ENCODE results near the gene RXFP4. TPM values are rescaled to one million over a fixed set of nuclear protein-coding genes. Genes with fewer than 3 reads are reported as not detected.

The RXFP4 gene
- total and polyA plus RNA-seq, 10 donors, result 0.06 to 0.88 TPM; not detected in 8

- Histone ChIP-seq H3K27ac (peak overlapping the region; percentile 29 to 81 (median 66)), H3K4me1 (peaks cover 30 to 94% (median 70%) of the 10 kb centered on the region in 6 donors), H3K4me3 (no peak overlapping the region), H3K36me3 (peaks cover 5 to 100% (median 98%) of the 10 kb centered on the region in 6 donors), H3K27me3 (replicated peaks in 1 of 7) (no peaks in the 10 kb centered on the region), H3K9me3 (no peaks in the 10 kb centered on the region)
- 68 to 83% (median 70%) methylated on average over 18 of the region's 18 CpGs for WGBS, 5 donors
- no peak for DNase-seq
- intact Hi-C loops (cut with DNase I; ENCODE audit: low total_unique reads), result no loop called here
- TF ChIP-seq, protein P1, sequence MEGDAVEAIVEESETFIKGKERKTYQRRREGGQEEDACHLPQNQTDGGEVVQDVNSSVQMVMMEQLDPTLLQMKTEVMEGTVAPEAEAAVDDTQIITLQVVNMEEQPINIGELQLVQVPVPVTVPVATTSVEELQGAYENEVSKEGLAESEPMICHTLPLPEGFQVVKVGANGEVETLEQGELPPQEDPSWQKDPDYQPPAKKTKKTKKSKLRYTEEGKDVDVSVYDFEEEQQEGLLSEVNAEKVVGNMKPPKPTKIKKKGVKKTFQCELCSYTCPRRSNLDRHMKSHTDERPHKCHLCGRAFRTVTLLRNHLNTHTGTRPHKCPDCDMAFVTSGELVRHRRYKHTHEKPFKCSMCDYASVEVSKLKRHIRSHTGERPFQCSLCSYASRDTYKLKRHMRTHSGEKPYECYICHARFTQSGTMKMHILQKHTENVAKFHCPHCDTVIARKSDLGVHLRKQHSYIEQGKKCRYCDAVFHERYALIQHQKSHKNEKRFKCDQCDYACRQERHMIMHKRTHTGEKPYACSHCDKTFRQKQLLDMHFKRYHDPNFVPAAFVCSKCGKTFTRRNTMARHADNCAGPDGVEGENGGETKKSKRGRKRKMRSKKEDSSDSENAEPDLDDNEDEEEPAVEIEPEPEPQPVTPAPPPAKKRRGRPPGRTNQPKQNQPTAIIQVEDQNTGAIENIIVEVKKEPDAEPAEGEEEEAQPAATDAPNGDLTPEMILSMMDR (IDR thresholded peaks at IDR 0.05 in 8 of 11, conservative IDR thresholded peaks at IDR 0.05 in 3 of 11), result no peak
- TF ChIP-seq POLR2AphosphoS5 (IDR thresholded peaks at IDR 0.05) (peak in 2 of 3 donors; percentile 54 to 68), POLR2A (IDR thresholded peaks at IDR 0.05) (no peak)
These were observed 21.3 kb downstream of the RXFP4 start for GRCh38 chr1:155962599-155963211.

DNA sequence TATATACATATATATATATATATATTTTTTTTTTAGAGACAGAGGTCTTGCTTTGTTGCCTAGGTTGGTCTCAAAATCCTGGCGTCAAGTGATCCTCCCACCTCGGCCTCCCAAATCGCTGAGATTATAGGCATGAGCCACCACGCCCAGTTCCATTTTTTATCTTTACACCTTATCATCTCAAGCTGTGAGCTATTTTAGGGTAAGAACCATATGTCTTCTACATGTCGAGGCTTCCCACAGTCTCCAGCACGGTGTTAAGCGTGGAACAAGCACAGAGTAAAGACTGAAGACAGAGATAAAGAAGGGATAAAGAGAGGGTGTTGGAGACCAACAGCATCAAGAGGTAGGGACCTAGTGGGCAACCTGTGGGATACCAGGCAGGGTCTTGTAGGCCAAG lies 22.8 kb downstream of the RXFP4 start:
- no peaks in the 10 kb centered on the region for H3K9me3 ChIP-seq
- peaks cover 45 to 97% (median 83%) of the 10 kb centered on the region in 6 donors for H3K4me1 ChIP-seq
- no peaks in the 10 kb centered on the region for H3K27me3 ChIP-seq (replicated peaks in 1 of 7)
- no peak for DNase-seq
- H3K27ac ChIP-seq, result peak overlapping the region in 2 of 8 donors; percentile 99
- TF ChIP-seq POLR2A (IDR thresholded peaks at IDR 0.05) (no peak), POLR2AphosphoS5 (IDR thresholded peaks at IDR 0.05) (peak in 1 of 3 donors; percentile 14)
- TF ChIP-seq, protein P1 (IDR thresholded peaks at IDR 0.05 in 8 of 11, conservative IDR thresholded peaks at IDR 0.05 in 3 of 11), result no peak
- H3K4me3 ChIP-seq, result no peak overlapping the region
- peaks cover 3 to 100% (median 93%) of the 10 kb centered on the region in 6 donors for H3K36me3 ChIP-seq
- intact Hi-C loops (cut with DNase I; ENCODE audit: low total_unique reads), result no loop called here
- 87 to 92% (median 91%) methylated on average over 7 of the region's 7 CpGs for WGBS, 5 donors

DNA sequence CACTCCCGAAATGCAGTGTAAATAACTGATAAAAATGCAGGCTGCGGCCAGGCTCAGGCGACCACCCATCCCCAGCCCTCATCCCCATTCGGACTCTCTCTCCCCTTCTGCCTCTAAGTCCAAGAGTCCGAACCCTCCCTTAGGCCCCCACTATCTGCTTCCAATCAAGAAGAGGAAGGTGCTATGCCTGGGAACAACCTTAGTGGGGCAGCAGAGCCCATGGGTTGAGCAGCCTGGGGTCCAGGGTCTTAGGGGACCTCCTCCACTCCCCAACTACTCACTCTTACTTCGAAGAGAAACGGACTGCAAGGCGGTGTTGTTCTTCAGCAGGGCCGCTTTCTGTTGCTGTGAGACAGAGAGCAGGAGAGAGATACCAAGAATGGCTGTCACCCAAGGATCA lies 24.7 kb downstream of the RXFP4 start:
- Histone ChIP-seq H3K27ac (peak overlapping the region; percentile 55 to 99 (median 92)), H3K9me3 (no peaks in the 10 kb centered on the region), H3K4me1 (peaks cover 64 to 97% (median 83%) of the 10 kb centered on the region in 6 donors), H3K36me3 (peaks cover 3 to 93% (median 75%) of the 10 kb centered on the region in 6 donors), H3K4me3 (no peak overlapping the region), H3K27me3 (replicated peaks in 1 of 7) (no peaks in the 10 kb centered on the region)
- no peak for DNase-seq
- TF ChIP-seq POLR2AphosphoS5 (IDR thresholded peaks at IDR 0.05), result no peak
- TF ChIP-seq, protein P1 (IDR thresholded peaks at IDR 0.05 in 8 of 11, conservative IDR thresholded peaks at IDR 0.05 in 3 of 11), result peak in 1 of 11 experiments; percentile 9
- WGBS, 5 donors, result 84 to 90% (median 89%) methylated on average over 9 of the region's 9 CpGs
- intact Hi-C loops (cut with DNase I; ENCODE audit: low total_unique reads), result no loop called here

DNA sequence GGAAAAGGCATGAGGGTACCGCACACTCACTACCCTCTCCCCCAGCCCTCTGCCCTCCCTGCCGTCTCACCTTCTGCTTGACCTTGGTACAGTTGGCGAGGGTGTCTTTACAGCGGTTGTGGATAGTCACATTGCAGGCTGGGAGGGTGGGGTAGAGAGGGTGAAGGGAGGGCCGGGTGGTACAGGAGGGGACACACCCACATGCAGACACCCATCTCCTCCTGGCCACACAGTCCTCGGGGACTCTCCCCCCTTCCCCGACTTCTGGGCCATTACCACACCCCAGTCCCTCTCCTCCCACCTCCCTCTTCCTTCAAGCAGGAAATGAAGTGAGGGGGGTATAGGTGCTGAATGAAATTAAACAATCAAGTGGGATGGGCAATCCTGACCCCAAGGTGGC lies 25.3 kb downstream of the RXFP4 start:
- Histone ChIP-seq H3K4me3 (peak overlapping the region in 1 of 8 donors; percentile 41), H3K4me1 (peaks cover 66 to 97% (median 83%) of the 10 kb centered on the region in 6 donors), H3K27ac (peak overlapping the region; percentile 55 to 99 (median 92)), H3K27me3 (replicated peaks in 1 of 7) (no peaks in the 10 kb centered on the region), H3K36me3 (peaks cover 3 to 89% (median 69%) of the 10 kb centered on the region in 6 donors), H3K9me3 (no peaks in the 10 kb centered on the region)
- TF ChIP-seq, protein P1 (IDR thresholded peaks at IDR 0.05 in 8 of 11, conservative IDR thresholded peaks at IDR 0.05 in 3 of 11), result no peak
- no peak for TF ChIP-seq POLR2A (IDR thresholded peaks at IDR 0.05)
- TF ChIP-seq POLR2AphosphoS5 (IDR thresholded peaks at IDR 0.05), result no peak
- intact Hi-C loops (cut with DNase I; ENCODE audit: low total_unique reads), result no loop called here
- WGBS, 5 donors, result 30 to 47% (median 41%) methylated on average over 6 to 7 of the region's 7 CpGs
- DNase-seq, result no peak
